HUES64 (cell line): Measurements from ENCODE around the gene TESK1. TPM values are rescaled to one million over a fixed set of nuclear protein-coding genes. Genes with fewer than 3 reads are reported as not detected.
A peak's percentile ranks its signal among the peaks of the same experiment; 100 is the strongest.

ENCODE experiments used
- H3K27ac ChIP-seq: 2 replicates; pipeline ENCODE4 v1.7.0; 2013; ENCODE audit warnings: low read depth, low read length, inconsistent platforms
- H3K27me3 ChIP-seq: 2 replicates; pipeline ENCODE4 v1.6.1; 2013; ENCODE audit warnings: mild to moderate bottlenecking, low read length; ENCODE audit not compliant: insufficient read depth
- H3K36me3 ChIP-seq: 2 replicates; pipeline ENCODE4 v1.6.1; 2013; ENCODE audit warnings: mild to moderate bottlenecking, low read length; ENCODE audit not compliant: insufficient read depth
- H3K4me1 ChIP-seq: 2 replicates; pipeline ENCODE4 v1.6.1; 2013; ENCODE audit warnings: mild to moderate bottlenecking, low read length, moderate library complexity; ENCODE audit not compliant: insufficient read depth
- H3K4me3 ChIP-seq: 2 replicates; pipeline ENCODE4 v1.5.1; 2013; ENCODE audit warnings: mild to moderate bottlenecking, low read length, moderate library complexity
- H3K9ac ChIP-seq: 2 replicates; pipeline ENCODE4 v1.6.1; 2013; ENCODE audit warnings: mild to moderate bottlenecking, low read depth, low read length
- H3K9me3 ChIP-seq: 2 replicates; pipeline ENCODE4 v1.6.1; 2013; ENCODE audit warnings: low read depth, low read length; ENCODE audit not compliant: insufficient read depth
- whole genome bisulfite sequencing: fragments of 150-250, 120-280 bp; methylation state at CpG from one replicate; pipeline ENCODE4 v1.1.7; 2013; ENCODE audit warnings: missing lambda C conversion rate; 5-methylcytosine and 5-hydroxymethylcytosine counted together
- polyA plus RNA-seq, 2 experiments: library from polyadenylated mRNA; stranded (reverse); fragments of 50-300 nt; gene quantifications; one replicate each; pipeline ENCODE4 v1.2.3, GENCODE V29; 2013

Gene TESK1, protein sequence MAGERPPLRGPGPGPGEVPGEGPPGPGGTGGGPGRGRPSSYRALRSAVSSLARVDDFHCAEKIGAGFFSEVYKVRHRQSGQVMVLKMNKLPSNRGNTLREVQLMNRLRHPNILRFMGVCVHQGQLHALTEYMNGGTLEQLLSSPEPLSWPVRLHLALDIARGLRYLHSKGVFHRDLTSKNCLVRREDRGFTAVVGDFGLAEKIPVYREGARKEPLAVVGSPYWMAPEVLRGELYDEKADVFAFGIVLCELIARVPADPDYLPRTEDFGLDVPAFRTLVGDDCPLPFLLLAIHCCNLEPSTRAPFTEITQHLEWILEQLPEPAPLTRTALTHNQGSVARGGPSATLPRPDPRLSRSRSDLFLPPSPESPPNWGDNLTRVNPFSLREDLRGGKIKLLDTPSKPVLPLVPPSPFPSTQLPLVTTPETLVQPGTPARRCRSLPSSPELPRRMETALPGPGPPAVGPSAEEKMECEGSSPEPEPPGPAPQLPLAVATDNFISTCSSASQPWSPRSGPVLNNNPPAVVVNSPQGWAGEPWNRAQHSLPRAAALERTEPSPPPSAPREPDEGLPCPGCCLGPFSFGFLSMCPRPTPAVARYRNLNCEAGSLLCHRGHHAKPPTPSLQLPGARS
- 12.2 TPM for polyA plus RNA-seq (2013, experiment 1 of 2)
- 9.6 TPM for polyA plus RNA-seq (2013, experiment 2 of 2)

DNA sequence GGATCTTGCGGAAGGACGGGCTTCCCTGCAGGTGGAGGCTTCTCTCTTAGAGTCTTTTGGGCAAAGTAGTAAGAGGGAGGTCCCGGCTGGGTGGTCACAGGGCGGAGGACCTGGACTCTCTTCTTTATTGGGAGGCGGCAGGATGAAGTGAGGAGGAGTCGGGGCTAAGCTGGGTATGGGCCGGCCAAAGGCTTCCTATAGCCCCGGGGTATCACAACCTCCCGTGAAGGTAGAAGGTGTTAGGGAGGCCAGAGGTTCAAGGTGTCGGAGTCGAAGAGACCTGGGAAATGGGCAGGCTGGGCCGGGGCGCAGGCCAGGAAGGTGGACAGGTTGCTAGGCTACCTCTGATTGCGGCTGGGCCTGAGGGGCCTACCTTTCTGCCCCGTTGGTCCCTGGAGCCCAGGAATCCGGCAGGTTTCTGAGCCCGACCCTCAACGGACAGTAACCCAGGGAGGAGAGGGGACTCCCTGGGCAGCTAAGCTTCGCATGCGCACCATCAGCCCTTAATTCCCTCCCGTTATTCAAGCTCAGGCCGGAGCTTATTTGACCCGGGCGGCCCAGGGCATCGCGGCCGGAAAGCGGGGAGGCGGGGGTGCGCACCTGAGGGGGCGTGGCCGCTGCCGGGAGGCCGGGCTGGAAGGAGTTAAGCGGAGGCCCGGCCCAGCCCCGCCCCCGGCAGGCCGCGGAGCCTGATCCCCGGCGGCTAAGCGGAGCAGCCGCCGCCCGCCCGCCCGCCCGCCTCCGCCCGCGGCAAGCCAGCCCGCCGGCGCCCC, at the start of gene TESK1:
TESK1 (plus strand) TSS at position 685 of the 773 bp plus-strand sequence. CDS start 358 bp downstream, outside the sequence.
- peak within 1 kb of the TSS; percentile 67 for H3K9ac ChIP-seq
- no peaks in the 10 kb centered on the region for H3K9me3 ChIP-seq
- no peaks in the 10 kb centered on the region for H3K27me3 ChIP-seq
- H3K27ac ChIP-seq: peak within 1 kb of the TSS; percentile 53; the same call in 1 of the 2 replicates
- WGBS: 1% methylated on average over 55 of the region's 55 CpGs
- peak within 1 kb of the TSS; percentile 54 for H3K4me3 ChIP-seq
- H3K36me3 ChIP-seq: peaks cover 22% of the 10 kb centered on the region
- H3K4me1 ChIP-seq: peaks cover 12% of the 10 kb centered on the region

DNA sequence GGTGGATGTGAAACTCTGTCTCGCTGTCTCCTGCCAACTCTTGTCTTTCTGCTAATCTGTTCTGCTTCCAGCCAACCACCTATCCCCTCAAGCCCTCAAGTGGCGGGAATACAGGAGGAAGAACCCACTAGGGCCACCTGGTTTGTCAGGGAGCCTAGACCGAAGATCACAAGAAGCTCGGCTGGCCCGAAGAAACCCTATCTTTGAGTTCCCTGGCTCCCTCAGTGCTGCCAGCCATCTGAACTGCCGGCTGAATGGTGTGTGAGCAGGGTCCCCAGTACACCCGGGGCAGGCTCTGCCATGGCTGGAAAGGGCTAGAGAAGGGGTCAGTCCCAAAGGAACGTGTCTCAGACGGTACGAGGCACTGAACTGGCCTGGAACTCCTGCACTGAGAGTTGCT, 49.2 kb upstream of the TESK1 start:
- Histone ChIP-seq H3K36me3 (peaks cover 15% of the 10 kb centered on the region; the same call in 1 of the 2 replicates), H3K9me3 (no peaks in the 10 kb centered on the region)
- 95% methylated on average over 10 of the region's 10 CpGs for WGBS

DNA sequence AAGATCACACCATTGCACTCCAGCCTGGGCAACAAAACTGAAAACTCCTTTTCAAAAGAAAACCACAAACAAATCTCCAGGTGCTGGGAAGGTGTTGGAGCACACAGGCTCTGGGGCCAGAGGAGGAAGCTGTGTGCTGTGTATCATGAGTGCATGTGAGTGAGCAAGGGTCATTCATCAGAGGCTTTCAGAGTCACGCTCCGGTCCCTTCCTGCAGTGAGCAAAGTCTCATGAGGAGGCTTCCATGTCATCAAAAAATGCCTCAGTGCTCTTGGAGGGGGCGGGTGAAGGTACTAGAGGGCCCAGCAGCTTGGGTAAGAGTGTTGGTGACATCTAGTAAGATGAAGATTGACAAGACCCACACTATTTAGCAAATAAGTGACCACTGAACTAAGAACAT, 48.3 kb upstream of the TESK1 start:
- H3K9ac ChIP-seq: no peak overlapping the region
- H3K4me3 ChIP-seq: no peak overlapping the region
- H3K36me3 ChIP-seq: peaks cover 15% of the 10 kb centered on the region; the same call in 1 of the 2 replicates
- 0 out of 2 replicates have a peak, but pooled peaks cover 3% of the 10 kb centered on the region for H3K4me1 ChIP-seq
- no peaks in the 10 kb centered on the region for H3K9me3 ChIP-seq
- H3K27me3 ChIP-seq: no peaks in the 10 kb centered on the region
- no peak overlapping the region for H3K27ac ChIP-seq
- 98% methylated on average over 3 of the region's 3 CpGs for WGBS

More for the DNA sequence above, 49.2 kb upstream of the TESK1 start:
- Histone ChIP-seq H3K4me1 (0 out of 2 replicates have a peak, but pooled peaks cover 3% of the 10 kb centered on the region), H3K27ac (no peak overlapping the region), H3K4me3 (no peak overlapping the region), H3K27me3 (no peaks in the 10 kb centered on the region), H3K9ac (no peak overlapping the region)

DNA sequence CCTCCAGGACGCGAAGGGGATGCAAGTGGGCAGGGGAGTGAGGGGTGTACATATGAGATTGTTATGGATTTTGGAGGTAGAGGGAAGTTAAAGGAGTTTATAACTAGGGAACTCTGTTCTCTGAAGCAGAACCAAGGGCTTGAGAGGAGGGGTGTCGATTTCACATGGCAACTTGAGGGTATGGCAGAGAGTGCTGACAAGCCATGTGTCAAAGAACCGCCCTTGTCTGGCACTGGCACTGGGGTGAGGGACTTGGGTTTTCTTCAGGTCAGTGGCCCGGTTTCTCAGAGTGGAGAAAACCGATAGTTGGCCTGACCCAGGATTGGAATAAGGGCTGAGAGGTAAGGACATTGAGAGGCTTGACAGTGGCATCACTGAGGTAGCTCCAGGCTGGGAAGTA, 47.7 kb upstream of the TESK1 start:
- 0 out of 2 replicates have a peak, but pooled peaks cover 3% of the 10 kb centered on the region for H3K4me1 ChIP-seq
- peaks cover 15% of the 10 kb centered on the region; the same call in 1 of the 2 replicates for H3K36me3 ChIP-seq
- no peak overlapping the region for H3K4me3 ChIP-seq
- no peaks in the 10 kb centered on the region for H3K9me3 ChIP-seq
- no peak overlapping the region for H3K27ac ChIP-seq
- WGBS: 93% methylated on average over 6 of the region's 6 CpGs
- no peak overlapping the region for H3K9ac ChIP-seq
- H3K27me3 ChIP-seq: no peaks in the 10 kb centered on the region

DNA sequence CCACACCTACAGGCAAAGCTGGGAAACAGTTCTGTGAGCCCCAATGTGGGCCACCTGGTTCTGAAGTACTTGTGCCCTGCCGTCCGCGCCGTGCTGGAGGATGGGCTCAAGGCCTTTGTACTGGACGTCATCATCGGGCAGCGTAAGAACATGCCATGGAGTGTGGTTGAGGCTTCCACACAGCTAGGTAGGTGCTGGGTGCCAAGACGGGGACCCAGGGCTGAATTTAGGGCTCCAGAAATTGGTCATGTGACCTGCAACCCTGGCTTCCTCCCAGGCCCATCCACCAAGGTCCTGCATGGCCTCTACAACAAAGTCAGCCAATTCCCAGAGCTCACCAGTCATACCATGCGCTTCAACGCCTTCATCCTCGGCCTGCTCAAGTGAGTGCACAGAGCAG, 46.9 kb upstream of the TESK1 start:
- Histone ChIP-seq H3K9me3 (no peaks in the 10 kb centered on the region), H3K4me3 (no peak overlapping the region), H3K27ac (no peak overlapping the region), H3K4me1 (0 out of 2 replicates have a peak, but pooled peaks cover 3% of the 10 kb centered on the region), H3K9ac (no peak overlapping the region), H3K27me3 (no peaks in the 10 kb centered on the region), H3K36me3 (peaks cover 15% of the 10 kb centered on the region; the same call in 1 of the 2 replicates)
- 95% methylated on average over 11 of the region's 11 CpGs for WGBS

DNA sequence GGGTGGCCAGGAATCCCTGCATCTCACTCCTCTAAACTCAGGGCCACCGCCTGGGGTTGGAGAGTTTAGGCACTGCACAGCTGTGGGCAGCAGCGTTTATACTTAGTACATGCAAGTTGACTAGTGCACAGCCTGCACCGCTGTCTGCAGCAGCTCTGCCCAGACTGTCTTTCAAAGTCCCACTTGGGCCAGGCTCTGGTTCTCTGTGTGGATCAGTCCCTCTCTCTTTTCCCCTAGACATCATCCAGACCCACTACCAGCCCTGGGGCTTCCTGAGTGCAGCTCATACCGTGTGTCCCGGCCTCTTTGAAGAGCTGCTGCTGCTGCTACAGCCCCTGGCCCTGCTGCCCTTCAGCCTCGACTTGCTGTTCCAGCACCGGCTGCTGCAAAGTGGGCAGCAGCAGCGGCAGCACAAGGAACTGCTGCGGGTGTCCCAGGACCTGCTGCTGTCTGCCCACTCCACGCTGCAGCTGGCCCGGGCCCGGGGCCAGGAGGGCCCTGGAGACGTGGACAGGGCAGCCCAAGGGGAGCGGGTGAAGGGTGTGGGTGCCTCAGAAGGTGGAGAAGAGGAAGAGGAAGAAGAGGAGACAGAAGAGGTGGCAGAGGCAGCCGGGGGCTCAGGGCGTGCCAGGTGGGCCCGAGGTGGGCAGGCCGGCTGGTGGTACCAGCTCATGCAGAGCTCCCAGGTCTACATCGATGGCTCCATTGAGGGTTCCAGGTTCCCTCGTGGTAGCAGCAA, 45.1 kb upstream of the TESK1 start:
- Histone ChIP-seq H3K9me3 (no peaks in the 10 kb centered on the region), H3K36me3 (peaks cover 15% of the 10 kb centered on the region; the same call in 1 of the 2 replicates), H3K4me3 (no peak overlapping the region), H3K27ac (no peak overlapping the region), H3K9ac (no peak overlapping the region), H3K4me1 (0 out of 2 replicates have a peak, but pooled peaks cover 3% of the 10 kb centered on the region), H3K27me3 (no peaks in the 10 kb centered on the region)
- WGBS: 95% methylated on average over 20 of the region's 20 CpGs

DNA sequence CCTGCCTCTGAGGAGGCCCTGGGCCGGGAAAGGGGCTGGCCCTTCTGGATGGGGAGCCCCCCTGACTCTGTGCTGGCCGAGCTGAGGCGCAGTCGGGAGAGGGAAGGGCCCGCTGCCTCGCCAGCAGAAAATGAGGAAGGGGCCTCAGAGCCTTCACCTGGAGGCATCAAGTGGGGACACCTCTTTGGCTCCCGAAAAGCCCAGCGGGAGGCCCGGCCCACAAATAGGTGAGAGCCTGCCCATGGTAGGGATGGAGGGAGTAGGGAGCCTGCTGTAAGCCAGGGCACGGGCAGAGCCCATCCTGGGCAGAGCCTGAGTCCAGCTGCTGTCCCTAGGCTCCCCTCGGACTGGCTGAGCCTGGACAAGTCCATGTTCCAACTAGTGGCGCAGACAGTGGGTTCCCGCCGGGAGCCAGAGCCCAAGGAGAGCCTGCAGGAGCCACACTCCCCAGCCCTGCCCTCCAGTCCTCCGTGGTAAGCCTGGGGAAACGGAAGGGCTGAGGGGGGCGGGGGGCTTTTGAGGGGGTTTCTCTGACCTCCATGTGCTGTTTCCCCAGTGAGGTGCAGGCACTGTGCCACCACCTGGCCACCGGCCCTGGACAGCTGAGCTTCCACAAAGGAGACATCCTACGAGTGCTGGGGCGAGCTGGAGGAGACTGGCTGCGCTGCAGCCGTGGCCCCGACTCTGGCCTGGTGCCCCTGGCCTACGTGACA, 44.3 kb upstream of the TESK1 start:
- 95% methylated on average over 24 of the region's 24 CpGs for WGBS
- Histone ChIP-seq H3K9me3 (no peaks in the 10 kb centered on the region), H3K36me3 (peaks cover 12% of the 10 kb centered on the region; the same call in 1 of the 2 replicates), H3K4me1 (0 out of 2 replicates have a peak, but pooled peaks cover 3% of the 10 kb centered on the region), H3K27ac (no peak overlapping the region), H3K9ac (no peak overlapping the region), H3K4me3 (no peak overlapping the region), H3K27me3 (no peaks in the 10 kb centered on the region)

DNA sequence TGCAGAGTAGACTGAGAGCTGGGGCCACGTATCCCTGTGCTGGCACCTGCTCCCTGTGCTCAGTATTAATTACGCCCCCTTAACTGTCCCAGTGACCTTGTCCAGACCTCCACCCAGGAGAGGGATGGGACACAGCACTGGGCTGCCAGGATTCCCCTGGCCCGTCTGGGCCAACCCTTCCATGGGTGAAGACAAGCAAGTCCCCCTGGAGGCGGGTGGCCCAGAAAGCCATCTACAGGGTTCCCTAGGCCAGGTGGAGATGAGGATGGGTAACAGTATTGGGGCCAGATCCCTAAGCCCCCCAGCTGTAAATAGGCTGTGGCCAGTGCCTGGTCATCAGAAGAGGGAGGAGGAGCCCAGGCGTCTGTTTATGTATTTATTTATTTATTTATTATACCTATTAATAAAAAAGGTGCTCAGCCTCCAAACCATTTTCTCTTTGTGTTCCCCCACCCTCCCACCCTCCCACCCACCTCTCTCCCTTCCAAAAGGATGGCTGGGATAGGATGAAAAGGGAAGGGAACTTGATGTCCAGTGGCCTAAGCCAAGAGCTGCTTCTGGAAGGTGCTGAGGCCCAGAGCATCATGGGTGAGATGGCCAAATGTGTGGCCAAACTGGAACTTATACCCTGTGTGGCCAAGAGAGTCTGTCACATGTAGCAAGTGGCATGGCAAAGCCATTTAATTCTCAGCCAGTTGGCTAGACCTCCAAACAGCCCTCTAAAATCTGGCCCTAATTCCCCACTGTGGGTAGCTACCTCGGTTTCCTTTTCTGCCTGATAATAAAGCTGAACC, 43.4 kb upstream of the TESK1 start:
- no peaks in the 10 kb centered on the region for H3K27me3 ChIP-seq
- H3K36me3 ChIP-seq: peaks cover 7% of the 10 kb centered on the region; the same call in 1 of the 2 replicates
- WGBS: 85% methylated on average over 5 of the region's 6 CpGs
- no peak overlapping the region for H3K4me3 ChIP-seq
- 0 out of 2 replicates have a peak, but pooled peaks cover 3% of the 10 kb centered on the region for H3K4me1 ChIP-seq
- H3K9me3 ChIP-seq: no peaks in the 10 kb centered on the region
- no peak overlapping the region for H3K27ac ChIP-seq
- H3K9ac ChIP-seq: no peak overlapping the region

DNA sequence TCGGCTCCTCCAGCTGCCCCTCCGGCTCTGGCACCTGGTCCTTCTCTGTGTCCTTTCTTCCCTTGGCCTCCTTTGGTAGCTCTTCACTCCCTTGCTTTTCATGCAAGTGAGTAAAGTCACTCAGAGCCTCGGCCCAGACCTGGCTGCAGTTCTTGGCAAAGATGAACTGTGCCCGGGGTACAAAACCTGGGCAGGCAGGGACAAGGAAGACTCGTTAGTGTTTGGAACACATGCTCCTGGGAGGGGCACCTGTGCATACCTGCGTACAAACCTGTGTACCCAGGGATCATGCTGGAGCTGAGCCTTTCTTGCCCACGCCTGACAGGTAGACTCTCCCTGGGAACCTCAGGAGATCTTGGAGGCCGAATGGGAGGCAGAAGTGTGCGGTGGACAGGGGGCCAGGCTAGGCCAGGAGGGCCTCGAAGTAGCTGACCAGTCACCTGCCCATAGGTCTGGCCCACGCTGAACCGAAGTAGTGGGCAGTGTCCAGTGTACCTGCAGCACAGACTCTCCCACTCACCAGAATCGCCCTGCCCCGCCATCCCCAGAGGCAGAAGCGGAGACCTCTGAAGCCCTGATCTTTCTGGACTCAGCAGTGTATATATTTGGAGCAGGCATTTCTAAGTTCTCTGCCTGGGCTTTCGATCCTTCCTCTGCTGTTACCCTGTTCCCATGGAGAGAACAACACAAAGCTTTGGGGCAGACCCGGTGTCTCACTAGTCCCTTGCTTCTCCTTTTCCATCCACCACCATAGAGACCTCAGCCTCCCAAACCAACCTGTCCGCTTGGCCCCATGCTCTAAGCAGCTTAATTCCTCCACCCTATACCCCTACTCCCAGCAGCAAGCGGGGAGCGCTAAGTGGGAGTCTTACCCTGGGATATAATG, 41.9 kb upstream of the TESK1 start:
- Histone ChIP-seq H3K27ac (no peak overlapping the region), H3K9me3 (no peaks in the 10 kb centered on the region), H3K4me1 (0 out of 2 replicates have a peak, but pooled peaks cover 3% of the 10 kb centered on the region), H3K36me3 (peaks cover 7% of the 10 kb centered on the region; the same call in 1 of the 2 replicates), H3K27me3 (no peaks in the 10 kb centered on the region), H3K9ac (peak overlapping the region; percentile 26; the same call in 1 of the 2 replicates), H3K4me3 (no peak overlapping the region)
- WGBS: 94% methylated on average over 20 of the region's 20 CpGs
